ENCODE measurements around the gene KLF11.
"Not testable (repeated sequence)": the region's sequence is repeated elsewhere in the genome, so short reads cannot be mapped to it uniquely, and the experiment has no call there.

The KLF11 gene

DNA sequence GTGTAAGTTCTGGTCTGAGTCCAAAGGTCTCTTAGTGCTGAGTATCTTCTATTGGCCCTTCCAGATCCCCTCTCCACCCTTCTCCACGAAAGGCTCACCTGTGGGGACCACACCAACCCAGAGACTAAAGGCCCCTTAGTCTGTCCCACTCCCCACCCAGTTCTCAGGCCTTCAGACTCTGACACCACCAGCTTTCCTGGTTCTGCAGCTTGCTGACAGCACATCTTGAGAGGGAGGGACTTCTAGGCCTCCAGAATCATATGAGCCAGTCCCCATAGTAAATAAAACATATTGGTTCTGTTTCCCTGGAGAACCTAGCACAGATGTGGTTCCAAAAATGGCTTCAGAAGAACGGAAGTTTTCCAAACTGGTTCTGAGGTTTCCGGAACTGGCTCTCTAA is 38.5 kb upstream of the KLF11 start:
- Histone ChIP-seq H3K4me1 (ENCODE audit: insufficient read depth, low read length) (peaks cover 4% of the 10 kb centered on the region), H3K4me3 (ENCODE audit: low read length) (no peak overlapping the region)

DNA sequence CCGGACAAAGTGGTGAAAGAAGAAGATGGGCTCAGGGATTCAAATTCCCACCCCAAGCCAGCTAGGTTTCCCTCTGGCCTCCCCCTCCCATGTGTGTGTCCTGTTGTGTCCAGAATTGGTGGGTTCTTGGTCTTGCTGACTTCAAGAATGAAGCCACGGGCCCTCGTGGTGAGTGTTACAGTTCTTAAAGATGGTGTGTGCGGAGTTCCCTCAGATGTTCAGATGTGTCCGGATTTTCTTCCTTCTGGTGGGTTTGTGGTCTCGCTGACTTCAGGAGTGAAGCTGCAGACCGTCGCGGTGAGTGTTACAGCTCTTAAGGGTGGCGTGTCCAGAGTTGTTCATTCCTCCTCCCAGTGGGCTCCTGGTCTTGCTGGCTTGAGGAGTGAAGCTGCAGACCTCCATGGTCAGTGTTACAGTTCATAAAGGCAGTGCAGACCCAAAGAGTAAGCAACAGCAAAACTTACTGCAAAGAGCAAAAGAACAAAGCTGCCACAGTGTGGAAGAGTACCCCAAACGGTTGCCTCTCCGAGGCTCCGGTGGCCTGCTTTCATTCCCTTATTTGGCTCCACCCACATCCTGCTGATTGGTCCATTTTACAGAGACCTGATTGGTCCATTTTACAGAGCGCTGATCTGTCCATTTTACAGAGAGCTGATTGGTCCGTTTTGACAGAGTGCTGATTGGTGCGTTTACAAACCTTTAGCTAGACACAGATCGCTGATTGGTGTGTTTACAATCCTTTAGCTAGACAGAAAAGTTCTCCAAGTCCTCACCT is 37.7 kb upstream of the KLF11 start:
- no peaks in the 10 kb centered on the region for H3K27me3 ChIP-seq (ENCODE audit: insufficient read depth, low read length)
- H3K36me3 ChIP-seq (ENCODE audit: insufficient read depth, low read length) = no peaks in the 10 kb centered on the region
- no peaks in the 10 kb centered on the region for H3K9me3 ChIP-seq (ENCODE audit: low read length)
- H3K4me1 ChIP-seq (ENCODE audit: insufficient read depth, low read length) = peaks cover 4% of the 10 kb centered on the region
- no peak overlapping the region for H2AFZ ChIP-seq (ENCODE audit: low read depth, low read length)
- H3K4me3 ChIP-seq (ENCODE audit: low read length) = no peak overlapping the region

More for the DNA sequence above, 38.5 kb upstream of the KLF11 start:
- Histone ChIP-seq H2AFZ (ENCODE audit: low read depth, low read length) (no peak overlapping the region), H3K9me3 (ENCODE audit: low read length) (no peaks in the 10 kb centered on the region), H3K36me3 (ENCODE audit: insufficient read depth, low read length) (no peaks in the 10 kb centered on the region), H3K27me3 (ENCODE audit: insufficient read depth, low read length) (no peaks in the 10 kb centered on the region)

GRCh38 chr2:10006236-10007161 is 36.9 kb upstream of the KLF11 start:
- Histone ChIP-seq H3K27me3 (ENCODE audit: insufficient read depth, low read length) (no peaks in the 10 kb centered on the region), H3K36me3 (ENCODE audit: insufficient read depth, low read length) (no peaks in the 10 kb centered on the region), H2AFZ (ENCODE audit: low read depth, low read length) (no peak overlapping the region), H3K4me1 (ENCODE audit: insufficient read depth, low read length) (peaks cover 4% of the 10 kb centered on the region), H3K9me3 (ENCODE audit: low read length) (no peaks in the 10 kb centered on the region), H3K4me3 (ENCODE audit: low read length) (no peak overlapping the region)

GRCh38 chr2:10007435-10007834 is 35.9 kb upstream of the KLF11 start:
- Histone ChIP-seq H2AFZ (ENCODE audit: low read depth, low read length) (no peak overlapping the region), H3K9me3 (ENCODE audit: low read length) (no peaks in the 10 kb centered on the region), H3K36me3 (ENCODE audit: insufficient read depth, low read length) (no peaks in the 10 kb centered on the region), H3K4me3 (ENCODE audit: low read length) (no peak overlapping the region), H3K27me3 (ENCODE audit: insufficient read depth, low read length) (no peaks in the 10 kb centered on the region), H3K4me1 (ENCODE audit: insufficient read depth, low read length) (peaks cover 4% of the 10 kb centered on the region)

GRCh38 chr2:10007921-10008808 is 35.2 kb upstream of the KLF11 start:
- Histone ChIP-seq H3K9me3 (ENCODE audit: low read length) (no peaks in the 10 kb centered on the region), H3K36me3 (ENCODE audit: insufficient read depth, low read length) (no peaks in the 10 kb centered on the region), H3K4me3 (ENCODE audit: low read length) (no peak overlapping the region), H3K27me3 (ENCODE audit: insufficient read depth, low read length) (no peaks in the 10 kb centered on the region), H3K4me1 (ENCODE audit: insufficient read depth, low read length) (peaks cover 4% of the 10 kb centered on the region), H2AFZ (ENCODE audit: low read depth, low read length) (no peak overlapping the region)

- no peaks in the 10 kb centered on the region for H3K27me3 ChIP-seq (ENCODE audit: insufficient read depth, low read length)
- no peaks in the 10 kb centered on the region for H3K36me3 ChIP-seq (ENCODE audit: insufficient read depth, low read length)
- H3K4me3 ChIP-seq (ENCODE audit: low read length) = no peak overlapping the region
- no peaks in the 10 kb centered on the region for H3K9me3 ChIP-seq (ENCODE audit: low read length)
- no peak overlapping the region for H2AFZ ChIP-seq (ENCODE audit: low read depth, low read length)
- peaks cover 4% of the 10 kb centered on the region for H3K4me1 ChIP-seq (ENCODE audit: insufficient read depth, low read length)
Measured at GRCh38 chr2:10008809-10009176, 34.6 kb upstream of the KLF11 start.

DNA sequence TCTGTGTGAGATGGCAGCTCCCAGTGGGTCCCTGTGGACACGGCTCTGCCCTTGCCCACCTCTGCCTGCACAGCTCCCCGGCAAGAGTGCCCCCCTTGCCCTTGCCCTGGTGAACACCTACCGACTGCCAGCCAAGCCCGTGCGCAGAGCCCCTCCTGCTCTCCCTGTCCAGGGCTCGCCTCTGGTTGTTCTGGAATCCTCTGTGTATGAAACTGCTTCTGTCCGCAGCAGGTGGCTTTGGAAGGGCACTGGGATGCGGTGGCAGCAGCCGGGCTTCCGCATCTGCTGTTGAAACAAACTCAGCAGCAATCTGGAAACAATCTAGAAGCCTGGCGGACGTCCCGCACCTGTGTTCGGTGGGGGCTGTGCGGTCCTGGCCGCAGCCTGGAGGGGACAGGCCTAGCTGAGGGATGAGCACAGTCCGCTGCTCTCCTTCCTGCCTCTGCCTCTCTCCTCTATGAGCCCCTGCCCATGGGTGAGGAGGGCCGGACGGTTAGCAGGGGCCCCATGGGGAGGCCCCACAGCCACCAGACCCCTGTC is 34.0 kb upstream of the KLF11 start:
- H2AFZ ChIP-seq (ENCODE audit: low read depth, low read length) = no peak overlapping the region
- H3K4me3 ChIP-seq (ENCODE audit: low read length) = no peak overlapping the region
- H3K27me3 ChIP-seq (ENCODE audit: insufficient read depth, low read length) = no peaks in the 10 kb centered on the region
- H3K4me1 ChIP-seq (ENCODE audit: insufficient read depth, low read length) = peaks cover 4% of the 10 kb centered on the region
- no peaks in the 10 kb centered on the region for H3K36me3 ChIP-seq (ENCODE audit: insufficient read depth, low read length)
- no peaks in the 10 kb centered on the region for H3K9me3 ChIP-seq (ENCODE audit: low read length)

GRCh38 chr2:10009811-10010781 is 33.3 kb upstream of the KLF11 start:
- Histone ChIP-seq H2AFZ (ENCODE audit: low read depth, low read length) (no peak overlapping the region), H3K36me3 (ENCODE audit: insufficient read depth, low read length) (no peaks in the 10 kb centered on the region), H3K4me3 (ENCODE audit: low read length) (no peak overlapping the region), H3K4me1 (ENCODE audit: insufficient read depth, low read length) (peaks cover 4% of the 10 kb centered on the region), H3K27me3 (ENCODE audit: insufficient read depth, low read length) (no peaks in the 10 kb centered on the region), H3K9me3 (ENCODE audit: low read length) (no peaks in the 10 kb centered on the region)

- H2AFZ ChIP-seq (ENCODE audit: low read depth, low read length); H3K4me1 ChIP-seq (ENCODE audit: insufficient read depth, low read length); H3K9me3 ChIP-seq (ENCODE audit: low read length); H3K27me3 ChIP-seq (ENCODE audit: insufficient read depth, low read length); H3K36me3 ChIP-seq (ENCODE audit: insufficient read depth, low read length); H3K4me3 ChIP-seq (ENCODE audit: low read length): not testable (repeated sequence)
Measured at GRCh38 chr2:10010861-10011605, 32.3 kb upstream of the KLF11 start.

GRCh38 chr2:10011606-10012325 is 31.6 kb upstream of the KLF11 start:
- not testable (repeated sequence) for H3K9me3 ChIP-seq (ENCODE audit: low read length); H3K36me3 ChIP-seq (ENCODE audit: insufficient read depth, low read length); H3K4me1 ChIP-seq (ENCODE audit: insufficient read depth, low read length); H3K4me3 ChIP-seq (ENCODE audit: low read length); H3K27me3 ChIP-seq (ENCODE audit: insufficient read depth, low read length); H2AFZ ChIP-seq (ENCODE audit: low read depth, low read length)

- H2AFZ ChIP-seq (ENCODE audit: low read depth, low read length); H3K4me3 ChIP-seq (ENCODE audit: low read length); H3K27me3 ChIP-seq (ENCODE audit: insufficient read depth, low read length); H3K9me3 ChIP-seq (ENCODE audit: low read length); H3K4me1 ChIP-seq (ENCODE audit: insufficient read depth, low read length); H3K36me3 ChIP-seq (ENCODE audit: insufficient read depth, low read length): not testable (repeated sequence)
Measured at GRCh38 chr2:10012366-10012962, 30.9 kb upstream of the KLF11 start.
